OCI-LY7 (cell line): ENCODE measurements around the gene PRPF40A. TPM values are rescaled to one million over a fixed set of nuclear protein-coding genes. Genes with fewer than 3 reads are reported as not detected.

Experiments used
- BruUV-seq: library from RNA; stranded (reverse); fragments of 400-500 nt; replicated peaks from 2 replicates; lab custom pipeline; 2021; lab: Mats Ljungman, UMichigan
- CTCF ChIA-PET: fragments of 300-600 bp; sonication (Branson Sonifier 250); formaldehyde crosslinking; loops from one replicate; lab custom pipeline; 2022; ENCODE audit warnings: antibody characterized with exemption; ENCODE audit not compliant: unreplicated experiment; lab: Charles Lee
- POLR2A ChIA-PET: fragments of 300-600 bp; sonication (Branson Sonifier 250); formaldehyde crosslinking; loops from one replicate; lab custom pipeline; 2022; ENCODE audit warnings: antibody characterized with exemption; lab: Charles Lee
- DNase-seq: peaks from one replicate; pipeline ENCODE4 v3.0.0-alpha.2; 2015; ENCODE audit warnings: low spot score
- H2AFZ ChIP-seq: fragments of 200-600 bp; sonication (generic), shearing (Covaris generic); 2 replicates; pipeline ENCODE4 v1.6.1; 2014; ENCODE audit warnings: mild to moderate bottlenecking, antibody characterized with exemption, low read length, moderate library complexity
- H3K27ac ChIP-seq: fragments of 200-600 bp; sonication (generic); 2 replicates; pipeline ENCODE4 v1.5.1; 2014; ENCODE audit warnings: mixed run types, low read depth, mild to moderate bottlenecking, moderate library complexity, low read length, inconsistent platforms; ENCODE audit not compliant: poor library complexity, severe bottlenecking
- H3K36me3 ChIP-seq: fragments of 200-600 bp; sonication (generic); 2 replicates; pipeline ENCODE4 v1.6.1; 2014; ENCODE audit warnings: mild to moderate bottlenecking, antibody characterized with exemption, low read length, moderate library complexity, mixed read lengths; ENCODE audit not compliant: insufficient read depth
- H3K4me1 ChIP-seq: fragments of 200-600 bp; sonication (generic); 2 replicates; pipeline ENCODE4 v1.5.1; 2014; ENCODE audit warnings: mild to moderate bottlenecking, low read length; ENCODE audit not compliant: insufficient read depth, poor library complexity, severe bottlenecking
- H3K4me2 ChIP-seq: fragments of 200-600 bp; sonication (generic); 2 replicates; pipeline ENCODE4 v1.6.1; 2014; ENCODE audit warnings: mild to moderate bottlenecking, low read length
- H3K4me3 ChIP-seq: fragments of 200-600 bp; sonication (generic); 2 replicates; pipeline ENCODE4 v1.5.1; 2014; ENCODE audit warnings: mild to moderate bottlenecking, low read depth, low read length; ENCODE audit not compliant: poor library complexity, severe bottlenecking
- H3K79me2 ChIP-seq: fragments of 200-600 bp; sonication (generic); 2 replicates; pipeline ENCODE4 v1.6.1; 2016; ENCODE audit warnings: low read depth, mild to moderate bottlenecking, low read length, moderate library complexity, mixed read lengths; ENCODE audit not compliant: insufficient read depth
- H3K9me2 ChIP-seq: fragments of 200-600 bp; sonication (generic); 2 replicates; pipeline ENCODE4 v1.6.1; 2016; ENCODE audit warnings: mild to moderate bottlenecking, low read length, mixed read lengths; ENCODE audit not compliant: insufficient read depth
- H3K9me3 ChIP-seq: fragments of 200-600 bp; sonication (generic); 2 replicates; pipeline ENCODE4 v1.6.1; 2014; ENCODE audit warnings: mild to moderate bottlenecking, mixed run types, low read length, mixed read lengths
- H4K20me1 ChIP-seq: fragments of 200-600 bp; sonication (generic); 2 replicates; pipeline ENCODE4 v1.6.1; 2014; ENCODE audit warnings: mild to moderate bottlenecking, antibody characterized with exemption, low read length, moderate library complexity, mixed read lengths; ENCODE audit not compliant: insufficient read depth
- EZH2phosphoT487 ChIP-seq: fragments of 200-600 bp; sonication (generic); IDR thresholded peaks from 2 replicates; pipeline ENCODE4 v1.6.1; 2018; ENCODE audit warnings: low read depth, borderline replicate concordance, mild to moderate bottlenecking, mixed run types, antibody characterized with exemption, low read length, moderate library complexity, mixed read lengths
- intact Hi-C: fragments of 100-400 bp; cut with micrococcal nuclease; formaldehyde crosslinking; loops from one replicate; pipeline ENCODE4 v1.10.0; 2022; ENCODE audit not compliant: unreplicated experiment
- total RNA-seq, 2 experiments: library from RNA; depleted of rRNA in 1 of 2; stranded (reverse); fragments of >200 nt in 1 of 2; shearing (Covaris generic) in 1 of 2; gene quantifications; 2 replicates each; pipeline ENCODE4 v1.2.3, GENCODE V29; 2014 to 2022
- TF ChIP-seq, protein P1 (sequence below): fragments of 200-600 bp; sonication (generic); conservative IDR thresholded peaks from 2 replicates; pipeline ENCODE4 v1.5.1; 2014; ENCODE audit warnings: mild to moderate bottlenecking, antibody characterized with exemption, low read length, moderate library complexity, mixed read lengths

PRPF40A gene
- total RNA-seq, 2 experiments from 2014 or later, result 156 to 177 TPM

- no peak overlapping the region for H2AFZ ChIP-seq
- no peaks in the 10 kb centered on the region for H3K9me2 ChIP-seq
- H4K20me1 ChIP-seq, result no peaks in the 10 kb centered on the region
- H3K27ac ChIP-seq, result no peak overlapping the region
- no peaks in the 10 kb centered on the region for H3K4me1 ChIP-seq
- H3K4me3 ChIP-seq, result no peak overlapping the region
- intact Hi-C loops, result no loop called here
- ChIA-PET POLR2A (no interaction called here), CTCF (no interaction called here)
- DNase-seq, result no peak
- no peaks in the 10 kb centered on the region for H3K9me3 ChIP-seq
- BruUV-seq, result no TSS peak
- no peaks in the 10 kb centered on the region for H3K36me3 ChIP-seq
- H3K4me2 ChIP-seq, result no peak overlapping the region
- no peak for TF ChIP-seq EZH2phosphoT487
- TF ChIP-seq, protein P1, sequence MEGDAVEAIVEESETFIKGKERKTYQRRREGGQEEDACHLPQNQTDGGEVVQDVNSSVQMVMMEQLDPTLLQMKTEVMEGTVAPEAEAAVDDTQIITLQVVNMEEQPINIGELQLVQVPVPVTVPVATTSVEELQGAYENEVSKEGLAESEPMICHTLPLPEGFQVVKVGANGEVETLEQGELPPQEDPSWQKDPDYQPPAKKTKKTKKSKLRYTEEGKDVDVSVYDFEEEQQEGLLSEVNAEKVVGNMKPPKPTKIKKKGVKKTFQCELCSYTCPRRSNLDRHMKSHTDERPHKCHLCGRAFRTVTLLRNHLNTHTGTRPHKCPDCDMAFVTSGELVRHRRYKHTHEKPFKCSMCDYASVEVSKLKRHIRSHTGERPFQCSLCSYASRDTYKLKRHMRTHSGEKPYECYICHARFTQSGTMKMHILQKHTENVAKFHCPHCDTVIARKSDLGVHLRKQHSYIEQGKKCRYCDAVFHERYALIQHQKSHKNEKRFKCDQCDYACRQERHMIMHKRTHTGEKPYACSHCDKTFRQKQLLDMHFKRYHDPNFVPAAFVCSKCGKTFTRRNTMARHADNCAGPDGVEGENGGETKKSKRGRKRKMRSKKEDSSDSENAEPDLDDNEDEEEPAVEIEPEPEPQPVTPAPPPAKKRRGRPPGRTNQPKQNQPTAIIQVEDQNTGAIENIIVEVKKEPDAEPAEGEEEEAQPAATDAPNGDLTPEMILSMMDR, result no peak
- no peaks in the 10 kb centered on the region for H3K79me2 ChIP-seq
Observed at GRCh38 chr2:152623775-152624174, 93.5 kb downstream of the PRPF40A start.

GRCh38 chr2:152623076-152623740 is 94.1 kb downstream of the PRPF40A start:
- intact Hi-C loops, result no loop called here
- BruUV-seq, result no TSS peak
- H3K9me2 ChIP-seq, result no peaks in the 10 kb centered on the region

GRCh38 chr2:152622219-152622618 is 95.0 kb downstream of the PRPF40A start:
- H3K4me2 ChIP-seq, result no peak overlapping the region
- ChIA-PET POLR2A (no interaction called here), CTCF (no interaction called here)
- H3K4me3 ChIP-seq, result no peak overlapping the region
- no TSS peak for BruUV-seq
- H3K27ac ChIP-seq, result no peak overlapping the region
- intact Hi-C loops, result no loop called here
- DNase-seq, result no peak
- H3K36me3 ChIP-seq, result no peaks in the 10 kb centered on the region
- no peaks in the 10 kb centered on the region for H3K4me1 ChIP-seq
- H3K9me3 ChIP-seq, result no peaks in the 10 kb centered on the region
- no peak overlapping the region for H2AFZ ChIP-seq
- TF ChIP-seq, protein P1, result no peak
- no peak for TF ChIP-seq EZH2phosphoT487
- no peaks in the 10 kb centered on the region for H3K9me2 ChIP-seq
- H4K20me1 ChIP-seq, result no peaks in the 10 kb centered on the region
- no peaks in the 10 kb centered on the region for H3K79me2 ChIP-seq

More at GRCh38 chr2:152623076-152623740, 94.1 kb downstream of the PRPF40A start:
- DNase-seq, result no peak
- Histone ChIP-seq H4K20me1 (no peaks in the 10 kb centered on the region), H3K9me3 (no peaks in the 10 kb centered on the region), H3K36me3 (no peaks in the 10 kb centered on the region), H3K79me2 (no peaks in the 10 kb centered on the region), H3K27ac (no peak overlapping the region), H3K4me1 (no peaks in the 10 kb centered on the region), H2AFZ (no peak overlapping the region), H3K4me3 (no peak overlapping the region), H3K4me2 (no peak overlapping the region)
- CTCF ChIA-PET, result no interaction called here
- no peak for TF ChIP-seq EZH2phosphoT487
- TF ChIP-seq, protein P1, result no peak
- POLR2A ChIA-PET, result no interaction called here
